SKM-1 treated with dmso at 0.1 percent for 144 hours (cell line): Measurements from ENCODE around the gene RFK.

Source experiments
- DNase-seq: peaks from one replicate; lab custom pipeline; 2025; ENCODE audit not compliant: unreplicated experiment; lab: John Stamatoyannopoulos, UW

RFK gene

GRCh38 chr9:76413658-76414057 lies 19.4 kb upstream of the RFK start:
- DNase-seq = no peak

GRCh38 chr9:76412638-76413037 lies 18.4 kb upstream of the RFK start:
- DNase-seq = no peak

GRCh38 chr9:76405868-76406267 lies 11.6 kb upstream of the RFK start:
- DNase-seq = no peak

GRCh38 chr9:76405340-76405739 lies 11.1 kb upstream of the RFK start:
- DNase-seq = no peak

- no peak for DNase-seq
These were observed 10.2 kb upstream of the RFK start for GRCh38 chr9:76404401-76404800.

- peak; percentile 24 for DNase-seq
These were observed 9.1 kb upstream of the RFK start for GRCh38 chr9:76403352-76403751.

GRCh38 chr9:76401580-76402354 lies 7.5 kb upstream of the RFK start:
- DNase-seq = no peak

GRCh38 chr9:76401176-76401575 lies 7.0 kb upstream of the RFK start:
- no peak for DNase-seq

- no peak for DNase-seq
These were observed 6.4 kb upstream of the RFK start for GRCh38 chr9:76400534-76401096.

GRCh38 chr9:76399856-76400255 lies 5.6 kb upstream of the RFK start:
- no peak for DNase-seq

GRCh38 chr9:76396597-76396996 lies 2.4 kb upstream of the RFK start:
- DNase-seq = no peak

- DNase-seq = no peak
These were observed 1.9 kb upstream of the RFK start for GRCh38 chr9:76396144-76396543.

- no peak for DNase-seq
These were observed 1.2 kb upstream of the RFK start for GRCh38 chr9:76395381-76395780.

GRCh38 chr9:76394960-76395252 lies 680 bp upstream of the RFK start:
- peak; percentile 45 for DNase-seq

GRCh38 chr9:76390656-76391055 lies 3.6 kb downstream of the RFK start:
- DNase-seq = no peak

GRCh38 chr9:76379494-76379893 lies 14.7 kb downstream of the RFK start:
- DNase-seq = no peak

GRCh38 chr9:76378367-76379073 lies 15.7 kb downstream of the RFK start:
- DNase-seq = no peak

GRCh38 chr9:76377791-76378190 lies 16.4 kb downstream of the RFK start:
- DNase-seq = no peak

- no peak for DNase-seq
These were observed 19.3 kb downstream of the RFK start for GRCh38 chr9:76374783-76375559.

GRCh38 chr9:76373784-76374474 lies 20.3 kb downstream of the RFK start:
- no peak for DNase-seq

- DNase-seq = no peak
These were observed 20.9 kb downstream of the RFK start for GRCh38 chr9:76373173-76373783.
